Naive thymus-derived CD4-positive, alpha-beta T cell (primary cell): ENCODE measurements around the gene PDIA4. TPM values are rescaled to one million over a fixed set of nuclear protein-coding genes. Genes with fewer than 3 reads are reported as not detected.
A peak's percentile ranks its signal among the peaks of the same experiment; 100 is the strongest.

Experiments
- ATAC-seq: fragments of 150-1000 bp; cut with Tn5 transposase; 2 replicates; pipeline ENCODE4 v1.10.0; 2021; ENCODE audit warnings: mild to moderate bottlenecking, moderate library complexity
- CTCF ChIA-PET: fragments of 350-600 bp; sonication (Branson Sonifier 250); formaldehyde crosslinking; loops from one replicate; lab custom pipeline; 2021; ENCODE audit warnings: antibody characterized with exemption; lab: Charles Lee
- POLR2A ChIA-PET: fragments of 350-600 bp; sonication (Branson Sonifier 250); formaldehyde crosslinking; loops from one replicate; lab custom pipeline; 2021; ENCODE audit warnings: antibody characterized with exemption, inconsistent platforms; lab: Charles Lee
- DNase-seq, 9 donors: peaks; one replicate each; pipeline versions ENCODE4 v3.0.0 to v3.0.0-alpha.2; 2020 to 2022; ENCODE audit warnings: mixed read lengths in 1 of 9
- H3K27ac ChIP-seq: one replicate; pipeline ENCODE4 v1.7.0; 2013; ENCODE audit warnings: mild to moderate bottlenecking, low read depth, low read length, moderate library complexity
- H3K27me3 ChIP-seq, 2 donors: one replicate each; pipeline ENCODE4 v1.7.0; 2013; ENCODE audit warnings: low read length in 2 of 2, mild to moderate bottlenecking in 2 of 2, moderate library complexity in 2 of 2; ENCODE audit not compliant: control insufficient read depth in 2 of 2, insufficient read depth in 2 of 2
- H3K36me3 ChIP-seq, 3 experiments: 1 replicate in 2 of 3; 2 replicates in 1 of 3; pipeline ENCODE4 v1.7.0; 2013; ENCODE audit warnings: low read length in 3 of 3, mild to moderate bottlenecking in 3 of 3, moderate library complexity in 1 of 3; ENCODE audit not compliant: insufficient read depth in 3 of 3, control insufficient read depth in 2 of 3
- H3K4me1 ChIP-seq, 2 donors: one replicate each; pipeline ENCODE4 v1.7.0; 2013; ENCODE audit warnings: low read length in 2 of 2, mild to moderate bottlenecking in 2 of 2, moderate library complexity in 1 of 2; ENCODE audit not compliant: control insufficient read depth in 2 of 2, insufficient read depth in 2 of 2
- H3K4me3 ChIP-seq: 2 replicates; pipeline ENCODE4 v1.7.0; 2013; ENCODE audit warnings: mild to moderate bottlenecking, low read length
- H3K9me3 ChIP-seq, 3 experiments: 1 replicate in 2 of 3; 2 replicates in 1 of 3; pipeline ENCODE4 v1.7.0; 2013; ENCODE audit warnings: low read length in 3 of 3; ENCODE audit not compliant: control insufficient read depth in 2 of 3
- H3K27ac Mint-ChIP-seq, 9 donors: one replicate each; pipeline ENCODE4 v1.8.0; 2020 to 2022; ENCODE audit warnings: mixed read lengths in 9 of 9, mild to moderate bottlenecking in 8 of 9, moderate library complexity in 5 of 9, inconsistent platforms in 2 of 9
- H3K27me3 Mint-ChIP-seq, 5 donors: one replicate each; pipeline ENCODE4 v1.8.0; 2021 to 2022; ENCODE audit warnings: mixed read lengths in 5 of 5, mild to moderate bottlenecking in 1 of 5
- H3K36me3 Mint-ChIP-seq, 5 donors: one replicate each; pipeline ENCODE4 v1.8.0; 2020 to 2022; ENCODE audit warnings: mixed read lengths in 5 of 5, mild to moderate bottlenecking in 3 of 5, inconsistent platforms in 1 of 5
- H3K4me1 Mint-ChIP-seq, 7 donors: one replicate each; pipeline ENCODE4 v1.8.0; 2020 to 2022; ENCODE audit warnings: mixed read lengths in 7 of 7, mild to moderate bottlenecking in 3 of 7, inconsistent platforms in 1 of 7
- H3K4me3 Mint-ChIP-seq, 10 donors: one replicate each; pipeline ENCODE4 v1.8.0; 2020 to 2022; ENCODE audit warnings: mild to moderate bottlenecking in 10 of 10, mixed read lengths in 10 of 10, moderate library complexity in 6 of 10, inconsistent platforms in 2 of 10
- H3K9me3 Mint-ChIP-seq, 11 donors: one replicate each; pipeline ENCODE4 v1.8.0; 2020 to 2022; ENCODE audit warnings: mixed read lengths in 11 of 11, mild to moderate bottlenecking in 4 of 11, inconsistent platforms in 1 of 11, moderate library complexity in 1 of 11
- intact Hi-C, 2 donors: fragments of 100-400 bp; cut with micrococcal nuclease; formaldehyde crosslinking; loops; one replicate each; pipeline ENCODE4 v1.15.1; 2023
- polyA plus RNA-seq, 2 donors: library from polyadenylated mRNA; unstranded; fragments of 300-500 nt; fragmentation: Illumina TruSeq; gene quantifications; one replicate each; pipeline ENCODE4 v1.2.3, GENCODE V29; 2021
- total RNA-seq, 6 experiments: library from RNA in 5 of 6; stranded (reverse) in 5 of 6; gene quantifications; 1 replicate in 5 of 6; 2 replicates in 1 of 6; pipeline ENCODE4 v1.2.3 and lab custom pipeline; 2021 to 2026

Gene PDIA4
- total and polyA plus RNA-seq, 7 experiments from 2014 or later = 38.2 to 157 (median 76.0) TPM

DNA sequence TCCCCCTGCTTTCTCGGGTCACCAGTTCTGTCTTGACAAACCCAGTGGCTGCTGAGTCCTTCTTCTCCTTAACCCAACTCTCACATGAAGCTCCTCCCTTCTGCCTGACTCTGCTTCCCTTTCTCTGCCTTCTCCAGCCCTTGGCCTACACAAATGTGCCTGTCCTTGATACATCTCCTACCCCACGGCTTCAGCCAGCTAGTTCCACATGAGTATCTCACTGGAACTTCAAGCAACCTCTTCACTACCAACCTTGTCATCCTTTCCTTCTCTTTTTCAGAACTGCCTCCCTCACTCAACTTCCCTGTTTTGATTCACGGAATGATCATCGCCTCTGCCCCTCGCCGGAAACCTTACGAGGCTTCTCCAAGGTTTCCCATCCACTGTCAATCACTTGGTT, 55.9 kb downstream of the PDIA4 start:
- Histone ChIP-seq H3K27me3 (no peaks in the 10 kb centered on the region), H3K36me3 (no peaks in the 10 kb centered on the region), H3K4me1 (no peaks in the 10 kb centered on the region), H3K9me3 (no peaks in the 10 kb centered on the region), H3K27ac (no peak overlapping the region), H3K4me3 (no peak overlapping the region)
- Mint-ChIP-seq H3K27me3 (peaks cover 0 to 4% (median 0%) of the 10 kb centered on the region in 5 donors), H3K4me3 (no peak overlapping the region), H3K9me3 (no peaks in the 10 kb centered on the region), H3K4me1 (peaks cover 0 to 6% (median 4%) of the 10 kb centered on the region in 7 donors), H3K27ac (peak overlapping the region in 2 of 9 donors; percentile 76 to 83), H3K36me3 (peaks cover 0 to 13% (median 0%) of the 10 kb centered on the region in 5 donors)
- ATAC-seq (peak; percentile 76), DNase-seq (no peak)
- intact Hi-C loops = no loop called here
- ChIA-PET CTCF (interaction anchor here (0.6 to 1.5 kb wide), 2 partner anchors 74 to 398 kb away, joined by 3 to 5 read pairs; no protein-coding TSS in a partner anchor), POLR2A (interaction anchor here (0.8 kb wide), 1 partner anchor 13 kb away, joined by 3 read pairs; no protein-coding TSS in a partner anchor)

DNA sequence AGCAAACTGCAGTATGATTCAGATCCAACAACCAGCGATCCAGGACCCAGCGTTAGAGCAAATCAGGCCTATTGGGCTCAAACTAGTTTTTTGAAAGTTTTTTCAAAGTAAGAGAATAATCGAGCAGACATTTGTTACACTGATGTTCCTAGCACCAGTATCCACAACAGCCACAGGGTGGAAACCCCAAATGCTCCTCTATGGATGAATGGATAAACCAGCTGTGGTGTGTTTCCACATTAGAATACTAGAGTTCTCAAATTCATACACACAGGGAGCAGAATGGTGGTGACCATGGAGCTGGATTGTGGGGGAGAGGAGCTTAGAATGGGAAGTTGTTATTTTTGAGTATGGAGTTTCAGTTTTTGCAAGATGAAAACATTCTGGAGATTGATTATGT, 60.7 kb downstream of the PDIA4 start:
- no peak overlapping the region for H3K27ac ChIP-seq
- CTCF ChIA-PET = interaction anchor here (0.6 to 2.9 kb wide), 7 partner anchors 27 to 403 kb away, joined by 3 to 21 read pairs (median 3); no protein-coding TSS in a partner anchor
- no peaks in the 10 kb centered on the region for H3K36me3 ChIP-seq
- POLR2A ChIA-PET = interaction anchor here (0.6 kb wide), 1 partner anchor 114 kb away, joined by 5 read pairs; no protein-coding TSS in a partner anchor
- Mint-ChIP-seq H3K4me3 (no peak overlapping the region), H3K27me3 (peaks cover 0 to 4% (median 0%) of the 10 kb centered on the region in 5 donors), H3K27ac (no peak overlapping the region), H3K9me3 (peaks cover 0 to 8% (median 0%) of the 10 kb centered on the region in 11 donors), H3K4me1 (peaks cover 11 to 29% (median 23%) of the 10 kb centered on the region in 7 donors), H3K36me3 (peaks cover 0 to 10% (median 0%) of the 10 kb centered on the region in 5 donors)
- H3K27me3 ChIP-seq = no peaks in the 10 kb centered on the region
- DNase-seq (no peak), ATAC-seq (no peak)
- peaks cover 0 to 7% of the 10 kb centered on the region in 2 donors for H3K4me1 ChIP-seq
- intact Hi-C loops = loop anchor here (1.0 to 10.0 kb wide), 3 partner anchors 193 to 703 kb away; no protein-coding TSS in a partner anchor
- H3K4me3 ChIP-seq = no peak overlapping the region
- H3K9me3 ChIP-seq = no peaks in the 10 kb centered on the region

DNA sequence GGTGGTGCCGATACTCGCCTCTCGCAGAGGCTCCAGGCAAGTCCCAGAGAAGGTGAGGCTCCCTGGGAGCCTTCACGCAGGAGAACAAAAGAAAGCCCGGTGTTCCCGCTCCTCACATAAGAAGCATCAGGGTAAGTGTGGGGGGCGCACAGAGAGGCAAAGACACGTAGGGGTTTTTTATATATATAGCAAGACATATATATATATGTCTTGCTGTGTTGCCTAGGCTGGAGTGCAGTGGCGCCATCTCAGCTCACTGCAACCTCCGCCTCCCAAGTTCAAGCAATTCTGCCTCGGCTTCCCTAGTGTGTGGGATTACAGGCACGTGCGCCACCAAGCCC, 61.3 kb downstream of the PDIA4 start:
- H3K36me3 Mint-ChIP-seq = peaks cover 0 to 5% (median 0%) of the 10 kb centered on the region in 5 donors
- peaks cover 0 to 7% of the 10 kb centered on the region in 2 donors for H3K4me1 ChIP-seq
- DNase-seq (no peak), ATAC-seq (peak; percentile 4)
- intact Hi-C loops = loop anchor here (1.0 to 10.0 kb wide), 3 partner anchors 192 to 702 kb away; no protein-coding TSS in a partner anchor
- ChIA-PET POLR2A (interaction anchor here (0.6 kb wide), 1 partner anchor 268 kb away, joined by 3 read pairs; the partner anchor contains the start of gene CUL1), CTCF (interaction anchor here (0.6 to 2.9 kb wide), 9 partner anchors 39 to 402 kb away, joined by 3 to 21 read pairs (median 3); no protein-coding TSS in a partner anchor)
- peaks cover 11 to 32% (median 25%) of the 10 kb centered on the region in 7 donors for H3K4me1 Mint-ChIP-seq
- H3K27me3 Mint-ChIP-seq = peaks cover 0 to 3% (median 0%) of the 10 kb centered on the region in 5 donors
- peaks cover 0 to 9% (median 0%) of the 10 kb centered on the region in 11 donors for H3K9me3 Mint-ChIP-seq
- H3K27me3 ChIP-seq = no peaks in the 10 kb centered on the region
- no peaks in the 10 kb centered on the region for H3K9me3 ChIP-seq
- peak overlapping the region; percentile 46 for H3K4me3 ChIP-seq
- no peak overlapping the region for H3K27ac ChIP-seq
- peak overlapping the region in 6 of 9 donors; percentile 60 to 88 (median 68) for H3K27ac Mint-ChIP-seq
- no peaks in the 10 kb centered on the region for H3K36me3 ChIP-seq
- H3K4me3 Mint-ChIP-seq = peak overlapping the region; percentile 66 to 89 (median 82)

DNA sequence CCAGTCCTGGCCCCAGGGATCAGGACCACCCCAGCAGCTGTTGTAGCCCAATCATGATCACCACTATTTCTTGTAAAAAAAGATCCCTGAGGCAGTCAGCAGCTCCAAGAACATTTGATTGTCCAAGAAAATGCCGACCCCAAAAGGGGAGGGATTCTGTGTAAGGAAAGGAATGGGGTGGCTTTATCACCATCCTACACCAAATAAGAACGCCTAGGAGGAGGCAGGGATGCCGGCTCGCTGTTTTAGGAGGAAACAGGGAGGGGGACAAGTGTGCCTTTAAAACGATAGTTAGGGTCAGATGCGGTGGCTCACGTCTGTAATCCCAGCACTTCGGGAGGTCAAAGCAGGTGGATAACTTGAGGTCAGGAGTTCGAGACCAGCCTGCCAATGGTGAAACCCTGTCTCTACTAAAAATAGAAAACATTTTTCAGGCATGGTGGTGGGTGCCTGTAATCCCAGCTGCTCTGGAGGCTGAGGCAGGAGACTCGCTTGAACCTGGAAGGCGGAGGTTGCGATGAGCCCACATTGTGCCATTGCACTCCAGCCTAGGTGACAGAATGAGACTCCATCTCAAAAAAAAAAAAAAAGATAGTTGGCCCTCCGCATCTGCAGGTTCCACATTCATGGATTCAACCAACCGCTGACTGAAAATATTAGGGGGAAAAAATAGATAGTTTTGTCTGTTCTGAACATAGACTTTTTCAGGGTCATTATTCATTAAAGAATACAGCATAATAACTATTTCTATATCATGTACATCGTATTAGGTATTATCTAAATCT, 63.6 kb downstream of the PDIA4 start:
- H3K27me3 Mint-ChIP-seq = peaks cover 0 to 3% (median 0%) of the 10 kb centered on the region in 5 donors
- peak overlapping the region; percentile 25 to 98 (median 92) for H3K4me3 Mint-ChIP-seq
- H3K9me3 Mint-ChIP-seq = peaks cover 0 to 9% (median 0%) of the 10 kb centered on the region in 11 donors
- peak overlapping the region; percentile 39 to 95 (median 89) for H3K27ac Mint-ChIP-seq
- DNase-seq (no peak), ATAC-seq (no peak)
- Histone ChIP-seq H3K9me3 (no peaks in the 10 kb centered on the region), H3K27ac (no peak overlapping the region), H3K4me1 (peaks cover 0 to 7% of the 10 kb centered on the region in 2 donors), H3K4me3 (no peak overlapping the region), H3K36me3 (no peaks in the 10 kb centered on the region), H3K27me3 (no peaks in the 10 kb centered on the region)
- no peaks in the 10 kb centered on the region for H3K36me3 Mint-ChIP-seq
- H3K4me1 Mint-ChIP-seq = peaks cover 11 to 33% (median 25%) of the 10 kb centered on the region in 7 donors
- CTCF ChIA-PET = interaction anchor here (0.8 to 3.9 kb wide), 8 partner anchors 23 to 460 kb away, joined by 3 to 31 read pairs (median 4); no protein-coding TSS in a partner anchor
- intact Hi-C loops = loop anchor here (5.0 to 10.0 kb wide), 3 partner anchors 152 to 337 kb away; no protein-coding TSS in a partner anchor
- POLR2A ChIA-PET = interaction anchor here (0.7 to 2.2 kb wide), 5 partner anchors 19 to 389 kb away, joined by 3 to 14 read pairs (median 6); no protein-coding TSS in a partner anchor

DNA sequence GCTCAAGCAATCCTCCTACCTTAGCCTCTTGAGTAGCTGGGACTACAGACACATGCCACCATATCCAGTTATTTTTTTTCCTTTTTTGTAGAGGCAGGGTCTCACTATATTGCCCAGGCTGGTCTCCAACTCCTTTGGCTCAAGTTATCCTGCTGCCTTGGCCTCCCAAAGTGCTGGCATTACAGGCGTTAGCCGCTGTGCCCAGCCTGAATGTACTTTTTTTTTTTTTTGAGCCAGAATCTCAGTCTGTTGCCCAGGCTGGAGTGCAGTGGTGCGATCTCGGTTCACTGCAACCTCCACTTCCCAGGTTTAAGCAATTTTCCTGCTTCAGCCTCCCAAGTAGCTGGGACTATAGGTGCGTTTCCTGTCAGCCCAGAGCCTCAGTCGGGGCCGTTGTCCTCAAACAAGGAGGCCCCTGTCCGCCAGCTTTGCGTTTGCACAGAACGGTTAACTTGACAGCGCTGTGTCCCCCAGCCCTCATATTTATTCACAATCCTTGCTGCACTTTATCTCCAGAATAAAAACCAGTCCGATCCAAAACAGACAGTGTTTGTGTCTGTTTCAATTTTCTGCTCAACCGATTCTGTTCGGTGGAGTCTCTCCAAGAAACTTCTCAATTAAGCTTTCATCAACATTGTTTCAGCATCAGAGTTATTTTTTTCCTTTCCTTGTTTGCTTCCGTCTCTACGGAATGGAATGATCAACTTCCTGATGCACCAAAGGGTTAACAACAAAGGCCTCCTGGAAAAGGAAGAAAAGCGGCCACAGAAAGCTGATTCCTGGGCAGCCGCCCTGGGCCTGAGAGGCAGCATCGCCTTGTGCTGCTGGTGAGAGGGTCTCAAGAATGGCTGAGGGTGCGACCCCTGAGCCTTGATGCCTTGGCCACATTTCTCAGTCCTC, 64.5 kb downstream of the PDIA4 start:
- Histone ChIP-seq H3K36me3 (no peaks in the 10 kb centered on the region), H3K27me3 (no peaks in the 10 kb centered on the region), H3K4me3 (peak overlapping the region; percentile 72), H3K9me3 (no peaks in the 10 kb centered on the region), H3K27ac (peak overlapping the region; percentile 66), H3K4me1 (peaks cover 0 to 7% of the 10 kb centered on the region in 2 donors)
- DNase-seq (peak in 1 of 9 donors; percentile 13), ATAC-seq (no peak)
- H3K27me3 Mint-ChIP-seq = peaks cover 0 to 3% (median 0%) of the 10 kb centered on the region in 5 donors
- CTCF ChIA-PET = interaction anchor here (0.6 to 3.9 kb wide), 16 partner anchors 19 to 653 kb away, joined by 3 to 31 read pairs (median 3); partner anchors contain the start of gene CUL1
- no peaks in the 10 kb centered on the region for H3K36me3 Mint-ChIP-seq
- peak overlapping the region; percentile 86 to 95 (median 93) for H3K27ac Mint-ChIP-seq
- POLR2A ChIA-PET = interaction anchor here (0.6 to 2.2 kb wide), 10 partner anchors 16 to 389 kb away, joined by 3 to 14 read pairs (median 4); no protein-coding TSS in a partner anchor
- peaks cover 11 to 33% (median 25%) of the 10 kb centered on the region in 7 donors for H3K4me1 Mint-ChIP-seq
- H3K9me3 Mint-ChIP-seq = peaks cover 0 to 9% (median 0%) of the 10 kb centered on the region in 11 donors
- H3K4me3 Mint-ChIP-seq = peak overlapping the region; percentile 78 to 98 (median 93)
- intact Hi-C loops = loop anchor here (1.0 to 10.0 kb wide), 12 partner anchors 19 to 437 kb away; partner anchors contain the start of genes EZH2 (in 2 of the 2), CUL1 (in 1 of the 2) and ZNF786 (in 1 of the 2)
